ENCODE measurements around the gene GGT1. TPM values are rescaled to one million over a fixed set of nuclear protein-coding genes. Genes with fewer than 3 reads are reported as not detected.

Gene GGT1
- total RNA-seq, 1 donor from 2014 or later: 52.9 TPM

- DNase-seq: no peak
- H3K36me3 Mint-ChIP-seq (ENCODE audit: low read depth): peaks cover 38% of the 10 kb centered on the region
- peaks cover 3% of the 10 kb centered on the region for H3K4me1 Mint-ChIP-seq
- H3K27ac Mint-ChIP-seq: no peak overlapping the region
- no peaks in the 10 kb centered on the region for H3K9me3 Mint-ChIP-seq
- intact Hi-C loops (cut with micrococcal nuclease): no loop called here
- no peaks in the 10 kb centered on the region for H3K27me3 Mint-ChIP-seq
- H3K4me3 Mint-ChIP-seq: no peak overlapping the region
Observed at GRCh38 chr22:24576778-24577177, 26.2 kb upstream of the GGT1 start.

DNA sequence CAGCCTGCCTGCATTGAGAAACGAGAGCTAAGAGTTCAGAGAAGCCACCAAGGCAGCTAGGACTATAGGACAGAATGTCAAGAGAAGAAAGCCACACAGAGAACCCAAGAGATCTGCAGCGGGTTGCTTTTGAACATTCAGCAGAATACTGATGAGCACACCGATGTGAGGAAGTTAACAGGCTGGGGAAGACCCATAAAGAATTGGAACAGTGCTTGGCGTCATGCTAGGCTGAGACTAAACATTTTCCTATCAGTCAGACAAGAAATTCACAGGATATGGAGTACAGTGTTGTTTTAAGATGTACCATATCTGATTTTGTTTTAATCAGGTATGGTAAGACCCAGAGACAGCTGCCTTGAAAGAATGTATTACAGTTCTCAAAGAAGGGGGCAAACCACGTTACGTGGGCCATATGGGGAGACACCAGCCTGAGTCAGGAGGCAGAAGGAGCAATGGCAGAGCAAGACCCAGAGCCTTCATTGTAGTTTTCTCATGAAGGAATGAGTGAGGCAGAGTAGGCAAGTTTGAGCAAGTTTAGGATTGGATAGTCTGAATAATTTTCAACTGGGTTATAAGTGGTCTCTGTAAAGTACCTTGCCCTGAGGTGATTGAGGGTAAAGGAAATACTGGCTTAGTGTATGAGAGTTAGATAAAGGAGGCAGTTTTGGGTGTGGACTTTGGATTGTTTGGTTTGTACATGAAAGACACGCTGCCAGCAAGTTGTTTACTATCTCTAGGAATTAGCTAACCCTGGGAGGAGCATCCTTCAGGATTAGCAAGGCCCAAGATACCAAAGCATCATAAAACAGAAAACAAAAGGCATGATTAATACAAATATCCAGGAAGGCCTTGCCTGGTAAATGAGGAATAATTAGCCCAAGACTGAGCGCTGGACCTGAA, 24.4 kb upstream of the GGT1 start:
- Mint-ChIP-seq H3K9me3 (no peaks in the 10 kb centered on the region), H3K36me3 (ENCODE audit: low read depth) (peaks cover 24% of the 10 kb centered on the region), H3K27me3 (no peaks in the 10 kb centered on the region), H3K27ac (no peak overlapping the region), H3K4me3 (no peak overlapping the region), H3K4me1 (peaks cover 4% of the 10 kb centered on the region)
- DNase-seq: no peak
- intact Hi-C loops (cut with micrococcal nuclease): no loop called here

- Mint-ChIP-seq H3K27me3 (no peaks in the 10 kb centered on the region), H3K27ac (no peak overlapping the region), H3K9me3 (no peaks in the 10 kb centered on the region), H3K36me3 (ENCODE audit: low read depth) (peaks cover 21% of the 10 kb centered on the region), H3K4me3 (no peak overlapping the region), H3K4me1 (peaks cover 8% of the 10 kb centered on the region)
- intact Hi-C loops (cut with micrococcal nuclease): no loop called here
- no peak for DNase-seq
Observed at GRCh38 chr22:24579258-24579601, 23.8 kb upstream of the GGT1 start.

DNA sequence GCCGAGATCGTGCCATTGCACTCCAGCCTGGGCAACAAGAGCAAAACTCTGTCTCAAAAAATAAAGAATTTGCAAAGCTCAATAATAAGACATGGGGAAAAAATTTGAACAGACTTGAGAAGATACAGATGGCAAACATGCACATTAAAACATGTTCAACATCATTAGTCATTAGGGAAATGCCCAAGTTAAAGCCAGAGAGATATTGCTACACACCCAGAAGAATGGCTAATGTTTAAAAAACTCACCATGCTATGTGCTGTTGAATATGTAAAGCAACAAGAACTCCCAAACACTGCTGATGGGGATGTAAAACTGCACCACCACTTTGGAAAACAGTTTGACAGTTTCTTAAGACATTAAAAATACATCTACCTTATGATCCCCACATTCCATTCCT, 22.7 kb upstream of the GGT1 start:
- Mint-ChIP-seq H3K9me3 (no peaks in the 10 kb centered on the region), H3K27me3 (no peaks in the 10 kb centered on the region), H3K4me3 (no peak overlapping the region), H3K36me3 (ENCODE audit: low read depth) (peaks cover 12% of the 10 kb centered on the region), H3K27ac (no peak overlapping the region), H3K4me1 (peaks cover 8% of the 10 kb centered on the region)
- intact Hi-C loops (cut with micrococcal nuclease): no loop called here
- no peak for DNase-seq

DNA sequence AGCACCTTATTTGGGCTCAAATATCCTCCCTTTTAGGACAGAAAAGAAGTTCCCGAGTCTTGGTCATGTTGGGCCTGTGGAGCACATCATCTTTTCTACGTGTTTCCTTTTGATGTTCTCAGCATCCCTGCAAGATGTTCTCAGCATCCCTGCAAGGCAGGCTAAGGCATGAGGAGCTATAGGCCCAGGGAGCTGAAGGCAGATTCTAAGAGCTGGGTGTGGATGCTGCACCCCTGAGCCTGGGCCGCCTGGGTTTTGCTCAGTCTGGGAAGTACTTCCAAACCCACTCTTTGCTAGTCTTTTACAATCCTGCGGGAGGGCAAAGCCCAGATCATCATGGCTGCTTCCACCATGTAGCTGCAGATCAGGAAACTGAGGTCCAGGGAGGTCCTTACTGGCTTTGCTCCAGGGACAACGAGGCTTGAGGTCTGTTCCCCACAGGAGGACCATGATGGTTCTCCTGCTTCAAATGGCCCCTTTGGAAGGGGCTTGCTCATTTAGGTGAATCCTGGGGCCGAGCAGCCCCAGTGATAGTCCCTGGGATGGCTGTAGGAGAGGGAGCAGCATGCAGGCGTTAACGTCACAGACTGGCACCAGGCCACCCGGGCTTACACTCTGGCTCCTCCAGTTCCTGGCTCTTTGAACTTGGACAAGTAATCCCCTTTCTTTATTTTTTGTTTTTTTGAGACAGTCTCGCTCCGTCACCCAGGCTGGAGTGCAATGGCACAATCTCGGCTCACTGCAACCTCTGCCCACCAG, 20.8 kb upstream of the GGT1 start:
- DNase-seq: no peak

GRCh38 chr22:24583221-24584165, 19.5 kb upstream of the GGT1 start:
- intact Hi-C loops (cut with micrococcal nuclease): no loop called here
- Mint-ChIP-seq H3K9me3 (no peaks in the 10 kb centered on the region), H3K4me3 (no peak overlapping the region), H3K36me3 (ENCODE audit: low read depth) (no peaks in the 10 kb centered on the region), H3K27ac (no peak overlapping the region), H3K27me3 (no peaks in the 10 kb centered on the region), H3K4me1 (peaks cover 7% of the 10 kb centered on the region)
- no peak for DNase-seq

More for the DNA sequence above, 20.8 kb upstream of the GGT1 start:
- no peak overlapping the region for H3K4me3 Mint-ChIP-seq
- peaks cover 3% of the 10 kb centered on the region for H3K36me3 Mint-ChIP-seq (ENCODE audit: low read depth)
- intact Hi-C loops (cut with micrococcal nuclease): no loop called here
- H3K4me1 Mint-ChIP-seq: peaks cover 8% of the 10 kb centered on the region
- H3K27ac Mint-ChIP-seq: no peak overlapping the region
- H3K27me3 Mint-ChIP-seq: no peaks in the 10 kb centered on the region
- no peaks in the 10 kb centered on the region for H3K9me3 Mint-ChIP-seq

DNA sequence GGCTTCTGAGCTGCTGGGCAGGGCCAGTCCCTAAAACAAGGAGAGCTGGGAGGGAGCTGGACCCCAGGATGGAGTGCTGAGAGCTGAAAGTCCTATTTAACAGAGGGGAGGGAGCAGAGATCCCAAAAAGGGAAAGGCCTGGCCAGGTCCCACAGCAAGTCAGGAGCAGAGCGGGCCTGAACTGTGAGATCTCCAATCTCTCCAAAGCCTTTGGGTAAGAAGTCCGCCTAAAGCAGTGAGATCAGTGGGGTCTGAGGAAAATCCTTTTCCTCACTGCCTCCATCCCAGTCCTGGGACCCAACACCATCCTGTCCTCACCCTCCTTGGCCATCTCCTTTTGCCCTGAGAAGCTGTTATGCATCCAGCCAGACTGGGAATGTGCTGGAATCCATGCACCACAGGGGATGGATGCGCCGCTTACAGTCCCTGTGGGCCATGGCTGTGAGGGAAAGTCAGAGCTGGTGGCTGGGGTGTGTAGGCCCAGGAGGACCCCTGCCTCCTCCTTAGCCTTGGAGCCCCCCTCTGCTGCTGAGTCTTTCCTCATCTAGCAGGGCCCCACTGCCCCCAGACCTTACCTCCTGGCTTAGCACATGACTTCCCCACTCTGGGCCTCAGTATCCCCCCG, 18.7 kb upstream of the GGT1 start:
- Mint-ChIP-seq H3K4me3 (no peak overlapping the region), H3K27ac (no peak overlapping the region), H3K36me3 (ENCODE audit: low read depth) (no peaks in the 10 kb centered on the region), H3K9me3 (no peaks in the 10 kb centered on the region), H3K4me1 (peaks cover 5% of the 10 kb centered on the region), H3K27me3 (no peaks in the 10 kb centered on the region)
- no peak for DNase-seq
- intact Hi-C loops (cut with micrococcal nuclease): no loop called here

DNA sequence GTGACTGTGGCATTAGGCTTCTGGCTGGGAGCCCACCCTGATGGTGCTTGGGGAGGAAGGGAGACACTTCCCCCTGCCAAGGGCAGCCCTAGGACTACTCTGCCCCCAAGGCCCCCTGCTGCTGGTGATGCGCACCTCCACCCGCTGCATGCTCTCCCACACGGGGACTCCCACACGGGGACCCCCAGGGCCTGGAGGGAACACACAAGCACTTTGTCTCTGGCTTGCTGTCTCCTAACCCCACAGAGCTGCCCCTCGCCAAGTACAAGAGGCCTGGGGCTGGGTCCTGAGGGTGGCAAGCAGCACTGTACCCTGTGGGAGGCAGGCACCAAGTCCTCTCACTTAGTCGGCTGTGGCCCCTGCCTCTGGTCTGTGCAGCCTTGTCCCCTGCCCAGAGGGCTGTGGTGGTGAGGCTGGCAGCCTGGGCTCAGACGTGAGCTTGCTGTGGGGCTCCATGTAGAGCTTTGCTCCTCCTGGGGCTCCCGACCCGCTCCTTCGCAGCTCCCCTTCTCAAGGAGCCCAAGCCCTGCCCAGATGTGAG, 18.1 kb upstream of the GGT1 start:
- H3K36me3 Mint-ChIP-seq (ENCODE audit: low read depth): no peaks in the 10 kb centered on the region
- no peaks in the 10 kb centered on the region for H3K27me3 Mint-ChIP-seq
- no peak overlapping the region for H3K4me3 Mint-ChIP-seq
- H3K4me1 Mint-ChIP-seq: peaks cover 5% of the 10 kb centered on the region
- no peak overlapping the region for H3K27ac Mint-ChIP-seq
- DNase-seq: no peak
- intact Hi-C loops (cut with micrococcal nuclease): no loop called here
- H3K9me3 Mint-ChIP-seq: no peaks in the 10 kb centered on the region

DNA sequence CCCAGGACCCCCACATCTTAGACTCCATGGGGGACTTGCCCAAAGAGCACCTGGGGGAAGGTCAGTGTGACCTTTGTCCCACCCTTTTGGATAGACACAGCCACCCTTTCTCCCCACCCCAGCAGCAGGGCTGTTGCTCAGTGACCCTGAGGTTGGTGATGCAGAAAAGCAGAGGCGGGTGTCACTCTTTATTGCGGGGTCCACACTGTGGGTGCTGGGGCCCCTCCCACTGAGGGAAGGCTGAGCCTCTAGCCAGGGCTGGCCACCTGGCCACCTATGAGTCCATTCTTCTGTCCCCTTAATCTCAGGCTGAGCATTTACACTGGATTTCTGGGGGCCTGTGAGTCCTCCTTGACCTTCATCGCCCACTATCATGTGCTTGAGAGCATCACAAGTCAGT, 17.5 kb upstream of the GGT1 start:
- intact Hi-C loops (cut with micrococcal nuclease): no loop called here
- DNase-seq: no peak
- H3K36me3 Mint-ChIP-seq (ENCODE audit: low read depth): no peaks in the 10 kb centered on the region

DNA sequence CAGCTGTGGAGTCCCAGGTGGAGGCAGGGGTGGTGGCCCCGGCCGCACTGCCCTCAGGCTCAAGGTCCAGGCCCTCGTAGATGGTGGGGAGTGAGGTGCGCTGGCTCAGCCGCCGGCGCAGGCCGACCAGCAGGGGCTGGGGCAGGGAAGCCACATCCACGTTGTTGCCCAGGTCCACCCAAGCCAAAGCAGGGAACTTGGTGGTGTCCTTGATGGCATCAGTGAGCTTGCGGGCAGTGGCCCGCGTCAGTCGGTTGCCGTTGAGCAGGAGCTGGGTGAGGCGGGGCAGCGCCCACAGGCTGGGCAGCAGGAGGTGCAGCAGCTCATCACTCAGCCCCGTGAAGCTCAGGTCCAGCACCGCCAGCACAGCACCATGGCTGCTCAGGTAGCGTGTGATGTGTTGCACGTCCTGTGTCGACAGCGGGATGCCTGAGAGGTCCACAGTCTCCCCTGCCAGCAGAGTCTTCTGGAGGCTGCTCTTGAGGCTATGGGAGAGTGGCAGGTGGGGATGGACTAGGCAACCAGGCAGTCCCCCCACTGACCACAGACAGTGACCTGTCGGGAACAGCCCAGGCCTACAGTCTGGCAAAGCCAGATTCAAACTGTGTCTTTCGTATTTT, 17.0 kb upstream of the GGT1 start:
- H3K4me3 Mint-ChIP-seq: no peak overlapping the region
- H3K27me3 Mint-ChIP-seq: no peaks in the 10 kb centered on the region
- H3K9me3 Mint-ChIP-seq: no peaks in the 10 kb centered on the region
- peaks cover 5% of the 10 kb centered on the region for H3K4me1 Mint-ChIP-seq
- H3K27ac Mint-ChIP-seq: no peak overlapping the region
- intact Hi-C loops (cut with micrococcal nuclease): no loop called here
- no peak for DNase-seq
- no peaks in the 10 kb centered on the region for H3K36me3 Mint-ChIP-seq (ENCODE audit: low read depth)

More for the DNA sequence above, 17.5 kb upstream of the GGT1 start:
- H3K27me3 Mint-ChIP-seq: no peaks in the 10 kb centered on the region
- no peak overlapping the region for H3K27ac Mint-ChIP-seq
- no peak overlapping the region for H3K4me3 Mint-ChIP-seq
- H3K4me1 Mint-ChIP-seq: peaks cover 5% of the 10 kb centered on the region
- no peaks in the 10 kb centered on the region for H3K9me3 Mint-ChIP-seq

- peaks cover 2% of the 10 kb centered on the region for H3K27me3 Mint-ChIP-seq
- DNase-seq: no peak
- no peaks in the 10 kb centered on the region for H3K36me3 Mint-ChIP-seq (ENCODE audit: low read depth)
- H3K4me3 Mint-ChIP-seq: no peak overlapping the region
- no peak overlapping the region for H3K27ac Mint-ChIP-seq
- no peaks in the 10 kb centered on the region for H3K9me3 Mint-ChIP-seq
- peaks cover 8% of the 10 kb centered on the region for H3K4me1 Mint-ChIP-seq
- intact Hi-C loops (cut with micrococcal nuclease): no loop called here
Observed at GRCh38 chr22:24587251-24587650, 15.7 kb upstream of the GGT1 start.

DNA sequence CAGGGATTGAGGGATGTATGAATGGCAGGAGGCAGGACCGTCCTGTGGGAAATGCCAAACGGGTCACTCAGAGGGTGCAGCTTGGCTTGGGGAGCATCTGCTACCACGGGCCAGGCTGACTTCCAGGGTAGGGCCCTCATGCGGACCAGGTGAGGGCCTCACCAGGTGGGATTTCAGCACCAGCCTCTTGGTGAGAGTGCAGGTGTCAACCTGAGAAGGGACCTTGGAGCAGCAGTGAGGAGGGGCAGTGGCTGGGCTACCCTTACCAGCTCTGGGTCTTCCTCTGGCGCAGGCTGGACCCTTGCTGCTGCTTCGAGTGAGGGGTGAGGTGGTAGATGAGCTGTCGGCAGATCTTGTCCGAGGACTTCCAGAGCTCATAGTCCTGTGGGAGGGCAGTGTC, 15.0 kb upstream of the GGT1 start:
- Mint-ChIP-seq H3K36me3 (ENCODE audit: low read depth) (no peaks in the 10 kb centered on the region), H3K27me3 (peaks cover 4% of the 10 kb centered on the region), H3K27ac (no peak overlapping the region), H3K9me3 (no peaks in the 10 kb centered on the region), H3K4me3 (no peak overlapping the region), H3K4me1 (peaks cover 11% of the 10 kb centered on the region)
- DNase-seq: no peak
- intact Hi-C loops (cut with micrococcal nuclease): no loop called here

GRCh38 chr22:24588381-24588756, 14.6 kb upstream of the GGT1 start:
- H3K27ac Mint-ChIP-seq: no peak overlapping the region
- intact Hi-C loops (cut with micrococcal nuclease): no loop called here
- no peaks in the 10 kb centered on the region for H3K9me3 Mint-ChIP-seq
- no peak overlapping the region for H3K4me3 Mint-ChIP-seq
- H3K4me1 Mint-ChIP-seq: peaks cover 11% of the 10 kb centered on the region
- DNase-seq: no peak
- no peaks in the 10 kb centered on the region for H3K36me3 Mint-ChIP-seq (ENCODE audit: low read depth)
- H3K27me3 Mint-ChIP-seq: peaks cover 4% of the 10 kb centered on the region
